AG08396 (cell line): ENCODE measurements around the gene OR10C1.
"Not testable (repeated sequence)": the region's sequence is repeated elsewhere in the genome, so short reads cannot be mapped to it uniquely, and the experiment has no call there.

ENCODE experiments used
- DNase-seq: peaks from one replicate; pipeline ENCODE4 v3.0.0; 2012; ENCODE audit warnings: low spot score, mixed read lengths

OR10C1 gene

DNA sequence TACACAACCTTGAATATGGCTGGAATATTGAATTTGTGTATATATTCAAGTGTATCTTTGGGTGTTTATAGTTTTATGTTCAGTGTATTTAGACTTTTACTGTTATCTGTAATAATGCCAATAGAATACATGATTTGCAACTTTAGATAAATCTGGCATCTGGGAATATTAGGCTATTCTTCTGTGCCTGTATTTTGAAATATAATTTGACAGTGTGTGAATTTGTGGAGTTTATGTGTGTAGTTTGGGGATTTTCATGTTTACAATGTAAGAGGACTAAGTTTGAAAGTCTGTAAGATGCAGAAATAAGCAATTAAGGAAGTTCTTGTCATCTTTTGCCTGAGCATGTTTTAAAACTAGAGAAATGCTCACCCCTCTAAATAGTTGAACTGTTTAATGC lies at the start of gene OR10C1:
TSS of gene OR10C1 (plus strand) at position 301 of the 400 bp plus-strand sequence. CDS start 710 bp downstream, outside the sequence.
- DNase-seq = no peak

GRCh38 chr6:29395331-29395730 lies 43.8 kb upstream of the OR10C1 start, which contains the start of gene OR12D2:
Gene OR12D2, plus strand, starts transcription at chr6:29395631. Its CDS starts 1,069 bp downstream, at chr6:29396700.
- no peak for DNase-seq

GRCh38 chr6:29399525-29399924 lies 39.6 kb upstream of the OR10C1 start:
- DNase-seq = no peak

GRCh38 chr6:29403801-29404200 lies 35.3 kb upstream of the OR10C1 start:
- DNase-seq = no peak

DNA sequence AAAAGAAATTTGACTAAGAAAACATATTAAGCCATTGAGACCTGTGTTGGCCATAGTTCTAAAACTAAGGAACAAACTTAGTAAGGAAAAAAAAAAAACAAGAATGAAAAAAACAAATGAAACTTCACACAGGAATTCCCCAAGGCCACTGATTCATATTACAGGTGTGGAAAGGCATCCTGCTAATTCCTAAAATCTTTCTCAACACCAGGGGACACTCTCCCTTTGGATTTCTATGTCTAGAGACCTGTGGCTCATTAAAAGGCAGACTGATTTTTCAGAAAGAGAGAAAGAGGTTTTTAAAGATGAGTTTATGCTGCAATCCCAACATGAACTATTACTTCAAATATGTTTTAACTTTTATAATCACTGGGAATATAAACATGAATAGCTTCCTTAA lies 24.5 kb upstream of the OR10C1 start, which contains the start of gene OR12D1:
TSS of gene OR12D1 (plus strand) at position 341 of the 400 bp plus-strand sequence.
- DNase-seq = no peak

DNA sequence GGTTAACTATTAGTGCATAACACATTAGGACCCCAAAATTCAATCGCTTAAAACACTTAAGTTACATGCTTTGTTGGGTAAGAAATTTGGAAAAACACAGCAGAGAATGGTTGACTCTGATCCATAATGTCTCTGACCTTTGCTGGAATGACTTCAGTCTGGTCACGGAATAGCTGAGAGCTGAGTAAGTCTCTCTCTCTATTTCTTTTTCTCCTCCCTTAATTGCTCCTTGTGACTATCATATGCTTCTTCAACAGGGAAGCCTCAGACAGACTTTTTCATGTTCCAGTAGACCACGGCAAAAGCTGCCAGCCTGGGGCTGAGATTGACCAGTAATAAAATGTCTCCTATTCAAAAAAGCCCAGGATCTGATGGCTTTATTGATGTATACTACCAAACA lies 19.6 kb upstream of the OR10C1 start:
- no peak for DNase-seq

GRCh38 chr6:29424168-29424567 lies 14.9 kb upstream of the OR10C1 start:
- DNase-seq = no peak

- no peak for DNase-seq
Measured at GRCh38 chr6:29424575-29424974, 14.5 kb upstream of the OR10C1 start.

DNA sequence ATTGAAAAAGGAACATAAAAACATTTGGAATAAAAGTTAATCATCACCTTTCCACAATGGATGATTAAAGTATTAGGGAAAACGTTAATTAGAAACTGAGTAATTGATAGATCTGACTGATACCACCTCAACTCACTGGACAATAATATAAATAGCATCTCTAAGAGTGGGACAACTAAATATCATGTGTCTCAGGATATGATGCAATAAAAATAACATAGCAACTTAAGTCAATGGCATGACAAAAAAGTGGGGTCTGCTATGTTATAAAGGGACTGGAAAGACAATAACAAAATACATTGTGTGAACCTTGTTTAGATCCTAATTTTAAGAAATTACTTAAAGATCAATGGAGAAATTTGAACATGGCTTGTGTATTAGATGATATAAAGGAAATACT lies 14.0 kb upstream of the OR10C1 start:
- DNase-seq = no peak

DNA sequence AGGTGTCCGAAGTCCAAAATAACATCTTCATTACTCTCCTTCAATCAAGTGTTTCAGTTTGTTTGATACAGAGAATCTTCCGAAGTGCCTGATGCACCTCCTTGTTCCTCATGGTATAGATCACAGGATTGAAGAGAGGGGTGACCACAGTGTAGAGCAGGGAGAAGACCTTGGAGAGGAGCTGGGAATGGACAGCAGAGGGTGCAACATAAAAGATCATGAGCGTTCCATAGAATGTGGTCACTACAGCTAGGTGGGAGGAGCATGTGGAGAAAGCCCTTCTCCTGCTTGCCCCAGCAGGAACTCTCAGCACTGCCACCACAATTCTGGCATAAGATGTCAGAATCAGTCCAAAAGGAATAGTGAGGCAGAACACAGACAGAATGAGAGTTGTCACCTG lies 12.5 kb upstream of the OR10C1 start:
- DNase-seq = no peak

DNA sequence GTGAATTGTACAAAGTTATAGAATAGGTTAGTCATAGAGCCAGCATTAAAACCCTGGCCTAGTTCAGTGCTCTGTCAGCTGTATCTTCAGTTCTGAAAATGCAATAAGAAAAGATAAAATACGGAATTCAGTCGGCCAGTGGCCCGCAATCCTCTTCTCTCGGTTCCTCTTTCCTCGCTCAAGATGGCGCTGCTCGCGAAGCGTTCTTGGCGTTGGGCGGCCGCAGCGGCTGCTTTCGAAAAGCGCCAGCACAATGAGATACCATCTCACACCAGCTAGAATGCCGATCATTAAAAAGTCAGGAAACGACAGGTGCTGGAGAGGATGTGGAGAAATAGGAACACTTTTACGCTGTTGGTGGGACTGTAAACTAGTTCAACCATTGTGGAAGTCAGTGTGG lies 2.4 kb upstream of the OR10C1 start:
- not testable (repeated sequence) for DNase-seq

DNA sequence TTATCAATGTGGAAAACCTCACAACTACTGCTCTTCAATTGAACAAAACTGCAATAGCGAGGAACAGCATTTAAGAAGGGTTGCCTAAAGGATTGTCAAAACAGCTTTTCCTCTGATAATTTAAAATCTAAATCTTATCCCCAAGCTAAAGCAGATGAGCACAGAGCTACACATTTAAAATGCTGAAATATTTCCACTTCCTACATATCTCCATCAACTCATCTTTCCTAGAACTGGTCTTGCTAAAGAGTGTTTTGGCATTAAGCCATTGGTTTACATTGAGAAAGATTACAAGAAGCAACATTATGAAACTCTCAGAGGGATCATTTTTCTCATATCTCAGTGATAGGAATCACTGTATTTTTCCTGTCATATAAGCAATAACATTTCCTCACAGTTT lies 3.6 kb downstream of the OR10C1 start:
- DNase-seq = no peak

GRCh38 chr6:29444031-29444430 lies 4.9 kb downstream of the OR10C1 start:
- DNase-seq = not testable (repeated sequence)

- no peak for DNase-seq
Measured at GRCh38 chr6:29447670-29448069, 8.6 kb downstream of the OR10C1 start.

DNA sequence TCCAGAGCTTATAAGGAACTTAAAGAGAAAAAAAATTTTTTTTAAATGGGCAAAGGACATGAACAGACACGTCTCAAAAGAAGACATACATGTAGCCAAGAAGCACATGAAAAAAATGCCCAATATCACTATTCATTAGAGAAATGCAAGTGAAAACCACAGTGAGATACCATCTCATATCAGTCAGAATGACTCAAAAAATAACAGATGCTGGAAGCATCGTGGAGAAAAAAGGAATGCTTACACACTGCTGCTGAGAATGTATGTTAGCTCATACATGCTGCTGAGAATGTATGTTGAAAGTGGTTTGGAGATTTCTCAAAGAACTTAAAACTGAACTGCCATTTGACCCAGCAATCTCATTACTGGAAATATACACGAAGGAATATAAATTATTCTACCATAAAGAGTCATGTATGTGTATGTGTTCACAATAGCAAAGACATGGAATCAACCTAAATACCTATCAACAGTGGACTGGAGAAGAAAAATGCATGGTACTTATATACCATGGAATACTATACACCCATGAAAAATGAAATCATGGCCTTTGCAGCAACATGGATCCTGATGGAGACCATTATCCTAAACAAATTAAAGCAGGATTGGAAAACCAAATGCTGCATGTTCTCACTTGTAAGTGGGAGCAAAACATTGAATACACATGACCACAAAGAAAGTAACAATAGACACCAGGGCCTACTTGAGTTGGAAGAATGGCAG lies 12.5 kb downstream of the OR10C1 start:
- DNase-seq = no peak

GRCh38 chr6:29456971-29457370 lies 17.9 kb downstream of the OR10C1 start, which contains the start of the genes OR11A1 and OR2H1:
Gene OR11A1, minus strand, starts transcription at chr6:29457071. Its CDS starts 29,430 bp downstream, at chr6:29427641.
Gene OR2H1, plus strand, starts transcription at chr6:29457155. Its CDS starts 4,615 bp downstream, at chr6:29461770.
- no peak for DNase-seq

GRCh38 chr6:29461021-29461814 lies 22.1 kb downstream of the OR10C1 start:
- no peak for DNase-seq

DNA sequence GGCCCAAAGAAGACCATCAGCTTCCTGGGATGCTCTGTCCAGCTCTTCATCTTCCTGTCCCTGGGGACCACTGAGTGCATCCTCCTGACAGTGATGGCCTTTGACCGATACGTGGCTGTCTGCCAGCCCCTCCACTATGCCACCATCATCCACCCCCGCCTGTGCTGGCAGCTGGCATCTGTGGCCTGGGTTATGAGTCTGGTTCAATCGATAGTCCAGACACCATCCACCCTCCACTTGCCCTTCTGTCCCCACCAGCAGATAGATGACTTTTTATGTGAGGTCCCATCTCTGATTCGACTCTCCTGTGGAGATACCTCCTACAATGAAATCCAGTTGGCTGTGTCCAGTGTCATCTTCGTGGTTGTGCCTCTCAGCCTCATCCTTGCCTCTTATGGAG lies 22.9 kb downstream of the OR10C1 start:
- DNase-seq = no peak

GRCh38 chr6:29465279-29465678 lies 26.2 kb downstream of the OR10C1 start:
- no peak for DNase-seq

DNA sequence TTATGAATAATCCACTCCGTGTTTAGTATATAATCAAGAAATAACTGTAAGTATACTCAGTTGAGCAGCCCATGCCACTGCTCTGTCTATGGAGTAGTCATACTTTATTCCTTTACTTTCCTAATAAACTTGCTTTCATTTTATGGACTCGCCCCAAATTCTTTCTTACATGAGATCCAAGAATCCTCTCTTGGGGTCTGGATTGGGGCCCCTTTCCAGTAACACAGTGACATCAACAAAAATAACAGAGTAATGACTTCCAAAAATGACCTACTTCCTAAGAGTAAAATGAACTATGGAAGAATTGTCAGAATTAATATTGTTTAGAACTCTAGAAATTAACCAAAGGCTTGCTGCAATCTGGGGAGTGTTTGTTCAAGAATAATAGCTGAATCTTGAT lies 26.7 kb downstream of the OR10C1 start:
- no peak for DNase-seq

- DNase-seq = no peak
Measured at GRCh38 chr6:29466241-29466640, 27.1 kb downstream of the OR10C1 start.

GRCh38 chr6:29474996-29475395 lies 35.9 kb downstream of the OR10C1 start:
- DNase-seq = no peak

GRCh38 chr6:29477923-29478450 lies 38.9 kb downstream of the OR10C1 start:
- DNase-seq = no peak
